Spleen (tissue), 11 donors: ENCODE data around the gene HES3. TPM values are rescaled to one million over a fixed set of nuclear protein-coding genes. Genes with fewer than 3 reads are reported as not detected.

Source experiments
- DNase-seq: peaks from one replicate; pipeline ENCODE4 v3.0.0-alpha.2; 2020
- H3K27ac ChIP-seq, 8 donors: fragments of 200-600 bp; sonication (generic) in 7 of 8; 1 replicate in 4 of 8; 2 replicates in 4 of 8; pipeline versions ENCODE4 v1.5.0 to v1.8.0; 2016 to 2021; ENCODE audit warnings: inconsistent platforms in 4 of 8, mild to moderate bottlenecking in 4 of 8, moderate library complexity in 1 of 8
- H3K27me3 ChIP-seq, 7 donors: fragments of 200-600 bp; sonication (generic) in 6 of 7; replicated peaks in 1 of 7; 1 replicate in 4 of 7; 2 replicates in 3 of 7; pipeline versions ENCODE4 v1.5.0 to v1.8.0; 2016 to 2021; ENCODE audit warnings: inconsistent platforms in 3 of 7, mild to moderate bottlenecking in 1 of 7
- H3K36me3 ChIP-seq, 6 donors: fragments of 200-600 bp; sonication (generic) in 5 of 6; 1 replicate in 4 of 6; 2 replicates in 2 of 6; pipeline versions ENCODE4 v1.5.0 to v1.8.0; 2016 to 2021; ENCODE audit warnings: inconsistent platforms in 2 of 6
- H3K4me1 ChIP-seq, 6 donors: fragments of 200-600 bp; sonication (generic) in 5 of 6; 1 replicate in 3 of 6; 2 replicates in 3 of 6; pipeline versions ENCODE4 v1.5.0 to v1.8.0; 2016 to 2021; ENCODE audit warnings: inconsistent platforms in 3 of 6
- H3K4me3 ChIP-seq, 8 donors: fragments of 200-600 bp; sonication (generic) in 7 of 8; 1 replicate in 4 of 8; 2 replicates in 4 of 8; pipeline versions ENCODE4 v1.5.0 to v1.8.0; 2016 to 2021; ENCODE audit warnings: inconsistent platforms in 4 of 8, mild to moderate bottlenecking in 4 of 8, moderate library complexity in 2 of 8
- H3K9me3 ChIP-seq, 8 donors: fragments of 200-600 bp; sonication (generic) in 7 of 8; 1 replicate in 4 of 8; 2 replicates in 4 of 8; pipeline versions ENCODE4 v1.5.0 to v1.8.0; 2016 to 2021; ENCODE audit warnings: inconsistent platforms in 4 of 8
- POLR2A ChIP-seq, 3 donors: fragments of 450-650 bp; IDR thresholded peaks; one replicate each; pipeline ENCODE4 v1.5.1; 2017; ENCODE audit warnings: antibody characterized with exemption in 3 of 3, mild to moderate bottlenecking in 1 of 3
- POLR2AphosphoS5 ChIP-seq, 3 donors: sonication (generic); formaldehyde crosslinking; IDR thresholded peaks; one replicate each; pipeline ENCODE4 v1.5.1; 2017; ENCODE audit warnings: antibody characterized with exemption in 3 of 3
- WGBS, 5 donors: extraction: QIAGEN DNeasy Blood & Tissue Kit in 3 of 5; methylation state at CpG; one replicate each; pipeline versions ENCODE4 v1.1.5 to v1.1.7; 2013 to 2018; 5-methylcytosine and 5-hydroxymethylcytosine counted together
- intact Hi-C: fragments of 100-400 bp; cut with DNase I; formaldehyde crosslinking; loops from one replicate; pipeline ENCODE4 v1.15.0; 2023; ENCODE audit warnings: low total_unique reads
- polyA plus RNA-seq, 3 donors: library from polyadenylated mRNA; stranded (reverse); fragments of 200-250 nt; gene quantifications; one replicate each; pipeline ENCODE4 v1.2.1, GENCODE V29; 2013
- total RNA-seq, 7 donors: library from RNA; depleted of rRNA in 3 of 7; stranded (reverse); fragments of >200 nt in 3 of 7; fragmentation: NEBNext Ultra II Directional in 4 of 7; extraction: Animal tissue kit (Norgen Biotek cat#: 25700) in 4 of 7; gene quantifications; one replicate each; pipeline versions ENCODE4 v1.1.0 to v1.2.1, GENCODE V29; 2016 to 2021
- TF ChIP-seq, protein P1 (sequence below), 11 experiments: fragments of 200-600 bp in 7 of 11; fragments of 450-650 bp in 4 of 11; sonication (generic) in 4 of 11; IDR thresholded peaks in 8 of 11; conservative IDR thresholded peaks in 3 of 11; 1 replicate in 7 of 11; 2 replicates in 4 of 11; pipeline versions ENCODE4 v1.4.0 to v1.8.0; 2016 to 2021; ENCODE audit warnings: antibody characterized with exemption in 11 of 11, inconsistent platforms in 4 of 11, mild to moderate bottlenecking in 1 of 11
- donor health status: healthy with polysubstance abuse.
- donor health status: DM: no; HTN: no; CAD: no; lungs with moderate emphysema.
- donor health status: DM: no; HTN: no; CAD: no.
- donor health status: Bipolar disorder and iron deficiency.
- donor health status: healthy.
- donor health status: DM: no; HTN: no; CAD: no.
- donor health status: DM: yes; HTN: yes; CAD: no.

Gene HES3
- total and polyA plus RNA-seq, 10 donors, result not detected

DNA sequence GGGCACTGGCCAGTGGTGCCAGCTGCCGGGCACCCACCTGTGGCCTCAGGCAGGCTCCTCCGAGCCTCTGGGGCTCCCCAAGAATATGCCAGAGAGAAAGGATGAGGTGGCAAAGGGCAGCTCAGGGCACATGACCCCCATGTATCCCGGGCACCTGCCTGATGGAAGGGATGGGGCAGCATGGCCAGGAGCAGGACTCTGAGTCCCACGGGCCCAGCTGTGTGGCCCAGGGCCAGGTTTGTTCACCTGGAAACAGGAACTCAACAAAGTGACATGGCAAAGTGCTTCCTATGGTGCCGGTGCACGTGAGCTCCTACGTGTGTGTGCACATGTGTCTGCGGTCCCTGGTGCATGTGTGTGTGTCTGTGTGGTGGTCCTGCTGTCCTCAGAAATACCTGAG, 26.4 kb downstream of the HES3 start:
- no peaks in the 10 kb centered on the region for H3K4me1 ChIP-seq
- no peak overlapping the region for H3K27ac ChIP-seq
- H3K4me3 ChIP-seq, result no peak overlapping the region

DNA sequence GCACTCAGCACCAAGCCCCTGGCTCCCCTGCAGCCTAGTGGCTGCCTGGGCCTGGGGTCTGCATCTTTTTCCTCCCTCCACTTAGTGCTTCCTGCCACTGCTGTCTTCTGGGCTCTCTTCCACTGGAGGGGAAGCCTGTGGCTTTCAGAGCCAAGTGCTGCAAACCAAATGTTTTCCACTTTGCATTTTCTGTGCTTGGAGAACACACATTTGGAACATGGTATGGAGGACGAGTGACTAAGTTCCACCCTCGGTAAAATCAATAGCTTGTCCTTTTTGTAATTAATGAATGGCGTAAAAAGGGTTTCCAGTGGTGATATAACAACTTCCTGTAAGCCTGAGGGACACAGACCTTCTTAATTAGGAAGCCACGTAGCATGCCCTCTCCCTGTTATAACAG, 27.0 kb downstream of the HES3 start:
- Histone ChIP-seq H3K4me1 (peaks cover 0 to 4% (median 1%) of the 10 kb centered on the region in 6 donors), H3K36me3 (peaks cover 0 to 9% (median 0%) of the 10 kb centered on the region in 6 donors), H3K9me3 (no peaks in the 10 kb centered on the region), H3K27me3 (no peaks in the 10 kb centered on the region), H3K27ac (no peak overlapping the region), H3K4me3 (no peak overlapping the region)
- TF ChIP-seq, protein P1, sequence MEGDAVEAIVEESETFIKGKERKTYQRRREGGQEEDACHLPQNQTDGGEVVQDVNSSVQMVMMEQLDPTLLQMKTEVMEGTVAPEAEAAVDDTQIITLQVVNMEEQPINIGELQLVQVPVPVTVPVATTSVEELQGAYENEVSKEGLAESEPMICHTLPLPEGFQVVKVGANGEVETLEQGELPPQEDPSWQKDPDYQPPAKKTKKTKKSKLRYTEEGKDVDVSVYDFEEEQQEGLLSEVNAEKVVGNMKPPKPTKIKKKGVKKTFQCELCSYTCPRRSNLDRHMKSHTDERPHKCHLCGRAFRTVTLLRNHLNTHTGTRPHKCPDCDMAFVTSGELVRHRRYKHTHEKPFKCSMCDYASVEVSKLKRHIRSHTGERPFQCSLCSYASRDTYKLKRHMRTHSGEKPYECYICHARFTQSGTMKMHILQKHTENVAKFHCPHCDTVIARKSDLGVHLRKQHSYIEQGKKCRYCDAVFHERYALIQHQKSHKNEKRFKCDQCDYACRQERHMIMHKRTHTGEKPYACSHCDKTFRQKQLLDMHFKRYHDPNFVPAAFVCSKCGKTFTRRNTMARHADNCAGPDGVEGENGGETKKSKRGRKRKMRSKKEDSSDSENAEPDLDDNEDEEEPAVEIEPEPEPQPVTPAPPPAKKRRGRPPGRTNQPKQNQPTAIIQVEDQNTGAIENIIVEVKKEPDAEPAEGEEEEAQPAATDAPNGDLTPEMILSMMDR (IDR thresholded peaks at IDR 0.05 in 8 of 11, conservative IDR thresholded peaks at IDR 0.05 in 3 of 11), result no peak
- no peak for TF ChIP-seq POLR2A (IDR thresholded peaks at IDR 0.05)
- DNase-seq, result no peak
- intact Hi-C loops, result no loop called here
- 53 to 69% (median 60%) methylated on average over 4 of the region's 4 CpGs for WGBS, 5 donors

More for the DNA sequence above, 26.4 kb downstream of the HES3 start:
- no peak for TF ChIP-seq POLR2AphosphoS5 (IDR thresholded peaks at IDR 0.05)
- no peak for TF ChIP-seq POLR2A (IDR thresholded peaks at IDR 0.05)
- TF ChIP-seq, protein P1 (IDR thresholded peaks at IDR 0.05 in 8 of 11, conservative IDR thresholded peaks at IDR 0.05 in 3 of 11), result no peak
- H3K9me3 ChIP-seq, result no peaks in the 10 kb centered on the region
- 81 to 89% (median 85%) methylated on average over 4 to 8 of the region's 8 CpGs for WGBS, 5 donors
- no peak for DNase-seq
- H3K27me3 ChIP-seq, result no peaks in the 10 kb centered on the region
- intact Hi-C loops, result no loop called here
- peaks cover 0 to 9% (median 0%) of the 10 kb centered on the region in 6 donors for H3K36me3 ChIP-seq

DNA sequence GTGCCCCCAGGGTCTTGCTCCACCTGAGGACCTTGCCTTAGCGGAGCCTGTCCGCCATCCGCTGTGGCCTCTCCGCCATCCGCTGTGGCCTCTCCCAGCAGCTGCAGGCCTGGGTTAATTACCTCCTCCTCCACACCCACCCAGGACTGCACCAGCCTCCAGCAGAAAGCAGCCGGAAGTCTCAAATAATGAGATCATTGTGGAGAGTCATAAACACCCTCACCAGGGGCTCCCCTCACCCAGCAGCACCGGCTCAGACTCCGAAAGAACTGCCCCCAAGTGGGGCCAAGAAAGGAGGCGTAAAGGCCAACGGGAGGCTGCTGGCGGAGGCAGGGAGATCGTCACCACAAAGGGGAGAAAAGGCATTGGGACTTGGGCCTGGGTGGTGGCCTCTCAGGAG, 27.6 kb downstream of the HES3 start:
- Histone ChIP-seq H3K4me3 (no peak overlapping the region), H3K27me3 (no peaks in the 10 kb centered on the region), H3K27ac (no peak overlapping the region), H3K4me1 (peaks cover 0 to 10% (median 5%) of the 10 kb centered on the region in 6 donors), H3K36me3 (peaks cover 0 to 9% (median 0%) of the 10 kb centered on the region in 6 donors), H3K9me3 (no peaks in the 10 kb centered on the region)
- WGBS, 5 donors, result 83 to 92% (median 90%) methylated on average over 10 to 12 of the region's 12 CpGs
- TF ChIP-seq, protein P1 (IDR thresholded peaks at IDR 0.05 in 8 of 11, conservative IDR thresholded peaks at IDR 0.05 in 3 of 11), result no peak
- TF ChIP-seq POLR2A (IDR thresholded peaks at IDR 0.05) (no peak), POLR2AphosphoS5 (IDR thresholded peaks at IDR 0.05) (no peak)
- no peak for DNase-seq
- intact Hi-C loops, result no loop called here

DNA sequence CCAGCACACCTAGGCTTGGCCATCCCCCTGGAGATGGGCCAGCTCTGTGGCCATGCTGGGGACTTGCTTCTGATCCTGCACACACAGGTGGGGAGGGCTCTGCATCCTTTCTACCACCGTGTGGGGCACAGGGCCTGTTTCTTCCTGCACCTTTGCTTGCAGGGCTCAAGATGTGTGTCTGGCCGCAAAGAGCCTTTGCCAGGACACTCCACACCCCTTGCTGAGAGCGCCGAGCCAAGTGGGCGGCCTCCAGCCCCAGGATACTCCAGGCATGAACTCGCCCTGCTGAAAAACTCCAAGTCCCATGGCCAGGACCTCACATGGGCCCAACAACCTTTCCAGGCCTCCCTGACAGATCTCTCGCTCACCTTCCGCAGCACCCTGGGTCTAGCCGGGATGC, 28.5 kb downstream of the HES3 start:
- no peak overlapping the region for H3K27ac ChIP-seq
- DNase-seq, result no peak
- H3K4me3 ChIP-seq, result no peak overlapping the region
- TF ChIP-seq POLR2AphosphoS5 (IDR thresholded peaks at IDR 0.05) (no peak), POLR2A (IDR thresholded peaks at IDR 0.05) (no peak)
- TF ChIP-seq, protein P1 (IDR thresholded peaks at IDR 0.05 in 8 of 11, conservative IDR thresholded peaks at IDR 0.05 in 3 of 11), result no peak
- peaks cover 0 to 9% (median 0%) of the 10 kb centered on the region in 6 donors for H3K36me3 ChIP-seq
- peaks cover 0 to 14% (median 9%) of the 10 kb centered on the region in 6 donors for H3K4me1 ChIP-seq
- H3K9me3 ChIP-seq, result no peaks in the 10 kb centered on the region
- 90 to 99% (median 93%) methylated on average over 8 to 9 of the region's 9 CpGs for WGBS, 5 donors
- no peaks in the 10 kb centered on the region for H3K27me3 ChIP-seq
- intact Hi-C loops, result no loop called here
